Measurements from ENCODE around the gene EXOC4. TPM values are rescaled to one million over a fixed set of nuclear protein-coding genes. Genes with fewer than 3 reads are reported as not detected.

The EXOC4 gene
- total RNA-seq, 1 donor from 2014 or later: 67.7 TPM

GRCh38 chr7:134113655-134114054 is 860.8 kb downstream of the EXOC4 start:
- Mint-ChIP-seq H3K4me3 (ENCODE audit: unreplicated experiment) (no peak overlapping the region), H3K27ac (ENCODE audit: unreplicated experiment) (no peak overlapping the region), H3K27me3 (ENCODE audit: low read depth) (no peaks in the 10 kb centered on the region), H3K4me1 (ENCODE audit: low read depth) (no peaks in the 10 kb centered on the region), H3K36me3 (ENCODE audit: low read depth) (no peaks in the 10 kb centered on the region), H3K9me3 (ENCODE audit: low read depth) (no peaks in the 10 kb centered on the region)
- no peak for TF ChIP-seq CTCF (IDR thresholded peaks at IDR 0.05)
- no peak for DNase-seq (ENCODE audit: low spot score)

- no peak for TF ChIP-seq CTCF (IDR thresholded peaks at IDR 0.05)
- Mint-ChIP-seq H3K4me1 (ENCODE audit: low read depth) (no peaks in the 10 kb centered on the region), H3K4me3 (ENCODE audit: unreplicated experiment) (no peak overlapping the region), H3K27ac (ENCODE audit: unreplicated experiment) (no peak overlapping the region), H3K27me3 (ENCODE audit: low read depth) (no peaks in the 10 kb centered on the region), H3K9me3 (ENCODE audit: low read depth) (no peaks in the 10 kb centered on the region), H3K36me3 (ENCODE audit: low read depth) (no peaks in the 10 kb centered on the region)
- no peak for DNase-seq (ENCODE audit: low spot score)
Observed at GRCh38 chr7:134114992-134115391, 862.1 kb downstream of the EXOC4 start.

Small RNAs within 50 kb of the gene (microRNA-seq; reads per million reads assigned to microRNA genes)
- not detected for gene MIR6133 (ENCODE audit: borderline number of aligned reads)

Other genes with a start within 250 kb of the EXOC4 start
- gene CHCHD3, start 171.0 kb upstream of the EXOC4 start, total RNA-seq: 41.8 to 45.6 TPM (median 42.6 TPM) in 3 replicates

Data from chondrocyte (in vitro differentiated cells).